Body of pancreas (tissue), 4 donors: Measurements from ENCODE around the gene CACNA2D3. TPM values are rescaled to one million over a fixed set of nuclear protein-coding genes. Genes with fewer than 3 reads are reported as not detected.
"Not testable (repeated sequence)": the region's sequence is repeated elsewhere in the genome, so short reads cannot be mapped to it uniquely, and the experiment has no call there.

ENCODE experiments used
- ATAC-seq: fragments of 150-250 bp; one replicate; pipeline ENCODE4 v1.9.1; 2016
- DNase-seq, 4 donors: peaks; one replicate each; pipeline ENCODE4 v3.0.0-alpha.2; 2019
- H3K27ac ChIP-seq, 4 donors: fragments of 200-600 bp; sonication (generic); 1 replicate in 3 of 4; 2 replicates in 1 of 4; pipeline versions ENCODE4 v1.5.1 to v1.6.1; 2016 to 2019; ENCODE audit warnings: mild to moderate bottlenecking in 1 of 4, mixed read lengths in 1 of 4, moderate library complexity in 1 of 4
- H3K27me3 ChIP-seq, 2 donors: fragments of 200-600 bp; sonication (generic); one replicate each; pipeline ENCODE4 v1.6.0; 2016; ENCODE audit warnings: mild to moderate bottlenecking in 1 of 2
- H3K36me3 ChIP-seq, 2 donors: fragments of 200-600 bp; sonication (generic); replicated peaks in 1 of 2; 2 replicates each; pipeline ENCODE4 v1.5.1; 2016; ENCODE audit warnings: low read depth in 2 of 2; ENCODE audit not compliant: insufficient read depth in 1 of 2
- H3K4me1 ChIP-seq: fragments of 200-600 bp; sonication (generic); one replicate; pipeline ENCODE4 v1.6.0; 2016
- H3K4me3 ChIP-seq, 2 donors: fragments of 200-600 bp; sonication (generic); 1 replicate in 1 of 2; 2 replicates in 1 of 2; pipeline ENCODE4 v1.5.1; 2016 to 2019
- H3K9me3 ChIP-seq, 3 donors: fragments of 200-600 bp; sonication (generic); 1 replicate in 2 of 3; 2 replicates in 1 of 3; pipeline ENCODE4 v1.5.1; 2016
- CTCF ChIP-seq, 7 experiments: fragments of 450-650 bp in 4 of 7; fragments of 200-600 bp in 3 of 7; sonication (generic) in 3 of 7; IDR thresholded peaks; one replicate each; pipeline ENCODE4 v1.5.1; 2016 to 2019; ENCODE audit warnings: antibody characterized with exemption in 7 of 7
- POLR2A ChIP-seq, 3 donors: fragments of 450-650 bp; IDR thresholded peaks; one replicate each; pipeline ENCODE4 v1.6.1; 2016; ENCODE audit warnings: antibody characterized with exemption in 3 of 3, mild to moderate bottlenecking in 2 of 3
- WGBS, 2 donors: methylation state at CpG; one replicate each; pipeline ENCODE4 v1.1.5; 2017; 5-methylcytosine and 5-hydroxymethylcytosine counted together
- intact Hi-C: fragments of 100-400 bp; cut with DNase I; formaldehyde crosslinking; loops from one replicate; pipeline ENCODE4 v1.15.1; 2023
- total RNA-seq, 2 donors: library from RNA; depleted of rRNA; stranded (reverse); fragments of >200 nt; gene quantifications; one replicate each; pipeline ENCODE4 v1.1.0, GENCODE V29; 2016

The CACNA2D3 gene
- total RNA-seq, 2 donors from 2014 or later, result not detected

GRCh38 chr3:55094676-55095075 lies 972.3 kb downstream of the CACNA2D3 start:
- no peaks in the 10 kb centered on the region for H3K36me3 ChIP-seq
- TF ChIP-seq CTCF (IDR thresholded peaks at IDR 0.05) (no peak), POLR2A (IDR thresholded peaks at IDR 0.05) (no peak)
- ATAC-seq (no peak), DNase-seq (no peak)
- H3K4me3 ChIP-seq, result no peak overlapping the region
- no peaks in the 10 kb centered on the region for H3K4me1 ChIP-seq
- intact Hi-C loops, result no loop called here
- no peak overlapping the region for H3K27ac ChIP-seq
- no peaks in the 10 kb centered on the region for H3K27me3 ChIP-seq
- H3K9me3 ChIP-seq, result no peaks in the 10 kb centered on the region

- no peak for DNase-seq
- ATAC-seq, result no peak
- Histone ChIP-seq H3K9me3 (no peaks in the 10 kb centered on the region), H3K27me3 (no peaks in the 10 kb centered on the region), H3K27ac (no peak overlapping the region), H3K4me3 (no peak overlapping the region), H3K36me3 (no peaks in the 10 kb centered on the region), H3K4me1 (no peaks in the 10 kb centered on the region)
- TF ChIP-seq POLR2A (IDR thresholded peaks at IDR 0.05), result no peak
- no peak for TF ChIP-seq CTCF (IDR thresholded peaks at IDR 0.05)
- intact Hi-C loops, result no loop called here
- 57 to 66% methylated on average over 3 of the region's 3 CpGs for WGBS, 2 donors
Observed at GRCh38 chr3:55097441-55097840, 975.1 kb downstream of the CACNA2D3 start.

- Histone ChIP-seq H3K4me3 (no peak overlapping the region), H3K27ac (no peak overlapping the region), H3K9me3 (no peaks in the 10 kb centered on the region), H3K27me3 (no peaks in the 10 kb centered on the region), H3K4me1 (no peaks in the 10 kb centered on the region), H3K36me3 (no peaks in the 10 kb centered on the region)
- ATAC-seq (no peak), DNase-seq (no peak)
- WGBS, 2 donors, result 54 to 58% methylated on average over 10 of the region's 10 CpGs
- intact Hi-C loops, result no loop called here
- TF ChIP-seq CTCF (IDR thresholded peaks at IDR 0.05), result no peak
- TF ChIP-seq POLR2A (IDR thresholded peaks at IDR 0.05), result no peak
Observed at GRCh38 chr3:55105647-55106046, 983.3 kb downstream of the CACNA2D3 start.

- no peak for TF ChIP-seq CTCF (IDR thresholded peaks at IDR 0.05)
- TF ChIP-seq POLR2A (IDR thresholded peaks at IDR 0.05), result no peak
- WGBS, 2 donors, result 58 to 62% methylated on average over 6 of the region's 6 CpGs
- DNase-seq, result no peak
Observed at GRCh38 chr3:55107187-55107586, 984.8 kb downstream of the CACNA2D3 start.

GRCh38 chr3:55111906-55112305 lies 989.6 kb downstream of the CACNA2D3 start:
- ATAC-seq, H3K9me3 ChIP-seq, DNase-seq, H3K36me3 ChIP-seq, H3K4me3 ChIP-seq, intact Hi-C loops, H3K27ac ChIP-seq, H3K27me3 ChIP-seq, H3K4me1 ChIP-seq: not testable (repeated sequence)
- WGBS, 2 donors, result 56 to 64% methylated on average over 3 of the region's 3 CpGs

More at GRCh38 chr3:55107187-55107586, 984.8 kb downstream of the CACNA2D3 start:
- Histone ChIP-seq H3K27ac (no peak overlapping the region), H3K4me3 (no peak overlapping the region), H3K9me3 (no peaks in the 10 kb centered on the region), H3K27me3 (no peaks in the 10 kb centered on the region), H3K4me1 (no peaks in the 10 kb centered on the region), H3K36me3 (no peaks in the 10 kb centered on the region)
- ATAC-seq, result no peak
- intact Hi-C loops, result no loop called here
